Bronchial smooth muscle cell (primary cell): ENCODE results near the gene SPRR2E. TPM values are rescaled to one million over a fixed set of nuclear protein-coding genes. Genes with fewer than 3 reads are reported as not detected.

Experiments used
- total RNA-seq: library from RNA; depleted of rRNA; stranded (reverse); fragments of >200 nt; gene quantifications from 2 replicates; pipeline ENCODE4 v1.2.1, GENCODE V29; 2014

The SPRR2E gene
- not detected in 2 replicates for total RNA-seq

GRCh38 chr1:153094426-153094825 lies at the start of gene SPRR2E:
Gene SPRR2E, minus strand, starts transcription at chr1:153094526. Its CDS starts 775 bp downstream, at chr1:153093751.

GRCh38 chr1:153113416-153113815 lies 19.1 kb upstream of the SPRR2E start, which contains the start of gene SPRR2F:
Gene SPRR2F, minus strand, starts transcription at chr1:153113516. Its CDS starts 783 bp downstream, at chr1:153112733.

GRCh38 chr1:153071511-153071910 lies 22.8 kb downstream of the SPRR2E start, which contains the start of gene SPRR2B:
Gene SPRR2B, minus strand, starts transcription at chr1:153071611. Its CDS starts 772 bp downstream, at chr1:153070839.

GRCh38 chr1:153057375-153057774 lies 37.0 kb downstream of the SPRR2E start, which contains the start of gene SPRR2A:
Gene SPRR2A, minus strand, starts transcription at chr1:153057512. Its CDS starts 777 bp downstream, at chr1:153056735.

Other genes with a start within 250 kb of the SPRR2E start
- not detected in 2 replicates for gene LCE7A, start 234.5 kb downstream of the SPRR2E start, total RNA-seq
- gene SMCP, start 216.2 kb downstream of the SPRR2E start, total RNA-seq: not detected in 2 replicates
- gene IVL, start 186.0 kb downstream of the SPRR2E start, total RNA-seq: not detected in 2 replicates
- gene SPRR5, start 147.3 kb downstream of the SPRR2E start, total RNA-seq: not detected in 2 replicates
- gene SPRR4, start 123.9 kb downstream of the SPRR2E start, total RNA-seq: not detected in 2 replicates
- not detected in 2 replicates for gene SPRR1A, start 110.4 kb downstream of the SPRR2E start, total RNA-seq
- gene SPRR3, start 92.8 kb downstream of the SPRR2E start, total RNA-seq: 0.43 TPM in 1 of 2 replicates, not detected in the other
- 0.17 TPM in 1 of 2 replicates, not detected in the other for gene SPRR1B, start 63.3 kb downstream of the SPRR2E start, total RNA-seq
- not detected in 2 replicates for gene SPRR2D, start 53.4 kb downstream of the SPRR2E start, total RNA-seq
- gene SPRR2A, start 37.0 kb downstream of the SPRR2E start, total RNA-seq: not detected in 2 replicates
- gene SPRR2B, start 22.9 kb downstream of the SPRR2E start, total RNA-seq: not detected in 2 replicates
- not detected in 2 replicates for gene SPRR2F, start 19.0 kb upstream of the SPRR2E start, total RNA-seq
- gene SPRR2G, start 56.4 kb upstream of the SPRR2E start, total RNA-seq: not detected in 2 replicates
- not detected in 2 replicates for gene LELP1, start 108.9 kb upstream of the SPRR2E start, total RNA-seq
- gene PRR9, start 123.1 kb upstream of the SPRR2E start, total RNA-seq: not detected in 2 replicates
- not detected in 2 replicates for gene LORICRIN, start 165.2 kb upstream of the SPRR2E start, total RNA-seq
- gene PGLYRP3, start 218.4 kb upstream of the SPRR2E start, total RNA-seq: not detected in 2 replicates